Endodermal cell (in vitro differentiated cells): Measurements from ENCODE around the gene TFF2. TPM values are rescaled to one million over a fixed set of nuclear protein-coding genes. Genes with fewer than 3 reads are reported as not detected.

ENCODE experiments used
- DNase-seq: peaks from one replicate; pipeline ENCODE4 v3.0.0-alpha.2; 2017
- H3K27ac ChIP-seq: 2 replicates; pipeline ENCODE4 v1.5.1; 2013; ENCODE audit warnings: mild to moderate bottlenecking, low read depth, low read length, moderate library complexity
- H3K27me3 ChIP-seq: 2 replicates; pipeline ENCODE4 v1.6.1; 2013; ENCODE audit warnings: mild to moderate bottlenecking, low read length, moderate library complexity; ENCODE audit not compliant: insufficient read depth, control insufficient read depth, poor library complexity, severe bottlenecking
- H3K36me3 ChIP-seq: 2 replicates; pipeline ENCODE4 v1.7.0; 2013; ENCODE audit warnings: mild to moderate bottlenecking, low read length, moderate library complexity; ENCODE audit not compliant: control insufficient read depth, insufficient read depth
- H3K4me1 ChIP-seq: one replicate; pipeline ENCODE4 v1.7.0; 2013; ENCODE audit warnings: low read length; ENCODE audit not compliant: control insufficient read depth, insufficient read depth
- H3K4me3 ChIP-seq: 2 replicates; pipeline ENCODE4 v1.5.1; 2013; ENCODE audit warnings: mild to moderate bottlenecking, low read length, moderate library complexity
- H3K9ac ChIP-seq: 2 replicates; pipeline ENCODE4 v1.6.1; 2013; ENCODE audit warnings: mild to moderate bottlenecking, low read length, moderate library complexity; ENCODE audit not compliant: poor library complexity, severe bottlenecking; ENCODE audit errors: extremely low read depth
- H3K9me3 ChIP-seq: 2 replicates; pipeline ENCODE4 v1.6.1; 2013; ENCODE audit warnings: mild to moderate bottlenecking, low read length, moderate library complexity; ENCODE audit not compliant: control insufficient read depth
- H3K27ac Mint-ChIP-seq: 2 replicates; pipeline ENCODE4 v1.8.0; 2020; ENCODE audit warnings: mixed read lengths
- H3K27me3 Mint-ChIP-seq: 2 replicates; pipeline ENCODE4 v1.8.0; 2021; ENCODE audit warnings: mild to moderate bottlenecking, mixed read lengths; ENCODE audit not compliant: insufficient read depth
- H3K36me3 Mint-ChIP-seq: 2 replicates; pipeline ENCODE4 v1.8.0; 2020; ENCODE audit warnings: low read depth, mixed read lengths
- H3K4me1 Mint-ChIP-seq: 2 replicates; pipeline ENCODE4 v1.8.0; 2020; ENCODE audit warnings: mixed read lengths
- H3K4me3 Mint-ChIP-seq: 2 replicates; pipeline ENCODE4 v1.8.0; 2020; ENCODE audit warnings: mild to moderate bottlenecking, moderate library complexity, mixed read lengths
- H3K9me3 Mint-ChIP-seq: 2 replicates; pipeline ENCODE4 v1.8.0; 2020; ENCODE audit warnings: mild to moderate bottlenecking, mixed read lengths
- WGBS, 2 experiments: methylation state at CpG; one replicate each; pipeline versions ENCODE4 v1.1.5 to v1.1.7; 2013; ENCODE audit warnings: missing lambda C conversion rate in 2 of 2, mixed read lengths in 1 of 2; ENCODE audit not compliant: insufficient coverage in 1 of 2, insufficient read length in 1 of 2; 5-methylcytosine and 5-hydroxymethylcytosine counted together
- total RNA-seq, 2 donors: library from RNA; stranded (reverse); fragmentation: NEBNext Ultra II Directional in 1 of 2; extraction: Animal tissue kit (Norgen Biotek cat#: 25700) in 1 of 2; gene quantifications; 2 replicates in 1 of 2; 3 replicates in 1 of 2; pipeline ENCODE4 v1.2.1, GENCODE V29; 2021
- TF ChIP-seq, protein P1 (sequence below): fragments of 200-600 bp; sonication (generic); conservative IDR thresholded peaks from 2 replicates; pipeline ENCODE4 v1.5.0; 2021; ENCODE audit warnings: antibody characterized with exemption, mild to moderate bottlenecking

TFF2 gene
- total RNA-seq, 2 donors from 2014 or later = not detected

DNA sequence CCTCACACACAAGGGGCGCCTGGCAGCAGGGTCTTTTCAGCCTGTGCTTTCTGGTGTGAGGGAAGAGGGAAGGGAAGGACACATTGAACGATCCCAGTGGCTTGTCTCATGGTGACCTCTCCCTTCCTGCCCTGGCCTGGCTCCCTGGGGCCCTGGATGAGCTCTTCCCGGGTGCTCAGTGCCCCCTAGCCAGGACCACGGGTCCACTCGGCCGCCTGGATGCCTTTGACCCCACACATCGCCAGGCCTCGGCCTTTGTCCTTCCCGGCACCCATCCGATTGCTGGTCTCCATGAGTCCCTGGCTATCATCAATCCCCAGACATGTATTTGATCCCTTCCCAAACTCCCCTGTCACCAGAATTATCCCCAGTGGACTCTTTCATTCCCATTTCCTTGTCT is 29.6 kb downstream of the TFF2 start:
- H3K9ac ChIP-seq = no peak overlapping the region
- no peaks in the 10 kb centered on the region for H3K9me3 ChIP-seq
- Mint-ChIP-seq H3K4me1 (peaks cover 12% of the 10 kb centered on the region), H3K27me3 (no peaks in the 10 kb centered on the region), H3K4me3 (no peak overlapping the region), H3K36me3 (no peaks in the 10 kb centered on the region), H3K9me3 (peaks cover 2% of the 10 kb centered on the region), H3K27ac (no peak overlapping the region)
- WGBS, 2 experiments = 96 to 100% methylated on average over 5 to 10 of the region's 10 CpGs
- H3K4me1 ChIP-seq = peaks cover 3% of the 10 kb centered on the region
- DNase-seq = peak; percentile 32
- H3K36me3 ChIP-seq = no peaks in the 10 kb centered on the region
- no peak overlapping the region for H3K4me3 ChIP-seq
- TF ChIP-seq, protein P1, sequence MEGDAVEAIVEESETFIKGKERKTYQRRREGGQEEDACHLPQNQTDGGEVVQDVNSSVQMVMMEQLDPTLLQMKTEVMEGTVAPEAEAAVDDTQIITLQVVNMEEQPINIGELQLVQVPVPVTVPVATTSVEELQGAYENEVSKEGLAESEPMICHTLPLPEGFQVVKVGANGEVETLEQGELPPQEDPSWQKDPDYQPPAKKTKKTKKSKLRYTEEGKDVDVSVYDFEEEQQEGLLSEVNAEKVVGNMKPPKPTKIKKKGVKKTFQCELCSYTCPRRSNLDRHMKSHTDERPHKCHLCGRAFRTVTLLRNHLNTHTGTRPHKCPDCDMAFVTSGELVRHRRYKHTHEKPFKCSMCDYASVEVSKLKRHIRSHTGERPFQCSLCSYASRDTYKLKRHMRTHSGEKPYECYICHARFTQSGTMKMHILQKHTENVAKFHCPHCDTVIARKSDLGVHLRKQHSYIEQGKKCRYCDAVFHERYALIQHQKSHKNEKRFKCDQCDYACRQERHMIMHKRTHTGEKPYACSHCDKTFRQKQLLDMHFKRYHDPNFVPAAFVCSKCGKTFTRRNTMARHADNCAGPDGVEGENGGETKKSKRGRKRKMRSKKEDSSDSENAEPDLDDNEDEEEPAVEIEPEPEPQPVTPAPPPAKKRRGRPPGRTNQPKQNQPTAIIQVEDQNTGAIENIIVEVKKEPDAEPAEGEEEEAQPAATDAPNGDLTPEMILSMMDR = no peak
- no peaks in the 10 kb centered on the region for H3K27me3 ChIP-seq
- no peak overlapping the region for H3K27ac ChIP-seq

DNA sequence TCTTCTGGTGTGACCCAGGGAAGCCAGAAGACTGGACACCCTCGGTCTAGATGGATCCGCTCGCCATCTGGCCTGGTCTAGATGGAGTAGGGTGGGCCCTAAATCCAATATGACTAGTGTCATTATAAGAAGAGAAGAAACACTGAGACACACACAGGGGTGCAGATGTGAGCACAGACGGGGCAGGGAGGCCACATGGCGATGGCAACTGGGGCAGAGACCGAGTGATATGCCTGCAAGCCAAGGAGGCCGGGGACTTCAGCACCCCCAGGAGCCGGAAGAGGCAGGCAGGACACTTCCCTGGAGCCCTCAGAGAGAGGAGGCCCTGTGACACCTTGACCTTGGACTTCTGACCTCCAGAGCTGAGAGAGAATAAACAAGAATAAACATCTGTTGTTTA is 30.0 kb downstream of the TFF2 start:
- H3K9me3 Mint-ChIP-seq = peaks cover 2% of the 10 kb centered on the region
- Histone ChIP-seq H3K27me3 (no peaks in the 10 kb centered on the region), H3K9me3 (no peaks in the 10 kb centered on the region), H3K9ac (no peak overlapping the region), H3K4me3 (no peak overlapping the region), H3K27ac (no peak overlapping the region), H3K4me1 (peaks cover 3% of the 10 kb centered on the region), H3K36me3 (no peaks in the 10 kb centered on the region)
- H3K36me3 Mint-ChIP-seq = no peaks in the 10 kb centered on the region
- peak; percentile 11 for DNase-seq
- peaks cover 13% of the 10 kb centered on the region for H3K4me1 Mint-ChIP-seq
- 89 to 95% methylated on average over 7 to 8 of the region's 8 CpGs for WGBS, 2 experiments
- H3K4me3 Mint-ChIP-seq = no peak overlapping the region
- TF ChIP-seq, protein P1 = no peak
- no peak overlapping the region for H3K27ac Mint-ChIP-seq
- H3K27me3 Mint-ChIP-seq = no peaks in the 10 kb centered on the region

DNA sequence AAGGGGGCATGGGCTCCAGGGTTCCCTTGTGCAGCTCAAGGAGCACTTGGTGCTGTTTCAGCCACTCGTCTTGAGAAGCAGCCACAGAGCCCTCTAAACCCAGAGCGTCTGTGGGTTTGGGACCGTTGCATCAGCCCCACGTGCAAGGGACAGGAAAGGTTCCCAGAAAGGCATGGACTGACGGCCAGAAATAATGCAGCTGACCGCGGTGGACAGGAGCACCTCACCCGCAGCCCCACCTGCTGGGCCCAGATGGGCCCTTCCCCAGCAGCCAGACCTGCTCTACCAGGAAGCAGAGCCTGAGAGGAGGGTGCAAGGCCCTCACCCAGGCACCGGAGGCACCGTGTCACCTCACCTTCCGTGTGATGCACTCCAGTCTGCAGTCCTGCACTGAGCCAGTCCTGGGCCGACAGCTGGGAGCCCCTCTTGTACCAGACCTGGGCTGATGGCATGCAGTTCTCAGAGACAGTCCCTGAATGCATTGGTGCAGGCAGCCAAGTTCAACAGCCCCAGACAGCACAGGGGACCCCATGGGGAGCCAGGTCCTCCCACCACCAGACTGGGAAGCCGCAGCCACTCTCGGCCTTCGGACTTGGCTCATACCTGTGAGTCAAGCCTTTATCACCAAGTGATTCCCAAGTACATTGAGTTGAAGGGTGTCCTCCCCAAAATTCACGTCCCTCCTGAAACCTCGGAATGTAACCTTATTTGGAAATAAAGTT is 30.8 kb downstream of the TFF2 start:
- Mint-ChIP-seq H3K9me3 (no peaks in the 10 kb centered on the region), H3K27me3 (no peaks in the 10 kb centered on the region), H3K4me3 (no peak overlapping the region), H3K4me1 (peaks cover 20% of the 10 kb centered on the region), H3K36me3 (no peaks in the 10 kb centered on the region), H3K27ac (no peak overlapping the region)
- peak; percentile 55 for DNase-seq
- no peak overlapping the region for H3K4me3 ChIP-seq
- 90 to 92% methylated on average over 11 to 17 of the region's 17 CpGs for WGBS, 2 experiments
- no peaks in the 10 kb centered on the region for H3K27me3 ChIP-seq
- TF ChIP-seq, protein P1 = peak; percentile 39
- H3K4me1 ChIP-seq = peaks cover 9% of the 10 kb centered on the region
- H3K9me3 ChIP-seq = no peaks in the 10 kb centered on the region
- H3K27ac ChIP-seq = no peak overlapping the region
- H3K36me3 ChIP-seq = no peaks in the 10 kb centered on the region
- no peak overlapping the region for H3K9ac ChIP-seq
